Activated T-cell treated with anti-CD3 and anti-CD28 coated beads, Interleukin-2, amount 50 U/mL, for 1 hour (primary cell): ENCODE measurements around the gene PLA2G4C.

Experiments used
- DNase-seq: peaks from one replicate; pipeline ENCODE4 v3.0.0-alpha.2; 2020

PLA2G4C gene

GRCh38 chr19:48110350-48110966 is at the start of gene PLA2G4C:
Gene PLA2G4C, minus strand, starts transcription at chr19:48110817. Its CDS starts 4,288 bp downstream, at chr19:48106529.
- peak; percentile 82 for DNase-seq

GRCh38 chr19:48158210-48158790 is 47.7 kb upstream of the PLA2G4C start:
- DNase-seq: no peak

GRCh38 chr19:48154003-48154402 is 43.4 kb upstream of the PLA2G4C start:
- no peak for DNase-seq

GRCh38 chr19:48152551-48152950 is 41.9 kb upstream of the PLA2G4C start:
- DNase-seq: peak; percentile 76

GRCh38 chr19:48149430-48149829 is 38.8 kb upstream of the PLA2G4C start:
- DNase-seq: no peak

- DNase-seq: no peak
Observed at GRCh38 chr19:48148576-48148975, 38.0 kb upstream of the PLA2G4C start.

GRCh38 chr19:48147597-48148175 is 37.1 kb upstream of the PLA2G4C start:
- DNase-seq: no peak

- DNase-seq: no peak
Observed at GRCh38 chr19:48139053-48139452, 28.4 kb upstream of the PLA2G4C start.

GRCh38 chr19:48137411-48137810 is 26.8 kb upstream of the PLA2G4C start:
- no peak for DNase-seq

- DNase-seq: no peak
Observed at GRCh38 chr19:48136547-48136946, 25.9 kb upstream of the PLA2G4C start.

GRCh38 chr19:48135411-48135810 is 24.8 kb upstream of the PLA2G4C start:
- DNase-seq: no peak

- DNase-seq: no peak
Observed at GRCh38 chr19:48133094-48133493, 22.5 kb upstream of the PLA2G4C start.

GRCh38 chr19:48127561-48127960 is 16.9 kb upstream of the PLA2G4C start:
- no peak for DNase-seq

GRCh38 chr19:48123907-48124651 is 13.5 kb upstream of the PLA2G4C start:
- no peak for DNase-seq

GRCh38 chr19:48122421-48122820 is 11.8 kb upstream of the PLA2G4C start:
- no peak for DNase-seq

- no peak for DNase-seq
Observed at GRCh38 chr19:48121909-48122371, 11.3 kb upstream of the PLA2G4C start.

- no peak for DNase-seq
Observed at GRCh38 chr19:48121066-48121465, 10.4 kb upstream of the PLA2G4C start.

- DNase-seq: no peak
Observed at GRCh38 chr19:48120505-48120904, 9.9 kb upstream of the PLA2G4C start.

GRCh38 chr19:48118131-48118517 is 7.5 kb upstream of the PLA2G4C start:
- no peak for DNase-seq

- no peak for DNase-seq
Observed at GRCh38 chr19:48117515-48118130, 7.0 kb upstream of the PLA2G4C start.

- DNase-seq: no peak
Observed at GRCh38 chr19:48113190-48113917, 2.7 kb upstream of the PLA2G4C start.

GRCh38 chr19:48111280-48111679 is 663 bp upstream of the PLA2G4C start:
- no peak for DNase-seq
